Kidney (tissue), 14 donors: Measurements from ENCODE around the gene JMJD1C. TPM values are rescaled to one million over a fixed set of nuclear protein-coding genes. Genes with fewer than 3 reads are reported as not detected.

Experiments
- DNase-seq, 5 donors: peaks; one replicate each; pipeline ENCODE4 v3.0.0-alpha.2; 2013 to 2020
- FAIRE-seq: peaks from 2 replicates; lab custom pipeline; 2012; peaks lifted over from hg19 to GRCh38; lab: Jason Lieb, UNC
- H3K27ac ChIP-seq, 2 donors: one replicate each; pipeline ENCODE4 v1.7.0; 2013; ENCODE audit warnings: low read depth in 2 of 2, low read length in 2 of 2, inconsistent platforms in 1 of 2
- H3K27me3 ChIP-seq: one replicate; pipeline ENCODE4 v1.7.1; 2013; ENCODE audit warnings: low read length, inconsistent platforms; ENCODE audit not compliant: control insufficient read depth, insufficient read depth
- H3K36me3 ChIP-seq, 3 donors: one replicate each; pipeline versions ENCODE4 v1.7.0 to v1.7.1; 2013; ENCODE audit warnings: low read length in 3 of 3, control low read depth in 1 of 3, inconsistent platforms in 1 of 3; ENCODE audit not compliant: insufficient read depth in 3 of 3, control insufficient read depth in 2 of 3
- H3K4me1 ChIP-seq, 3 donors: one replicate each; pipeline versions ENCODE4 v1.7.0 to v1.7.1; 2013; ENCODE audit warnings: low read length in 3 of 3, inconsistent platforms in 1 of 3, low read depth in 1 of 3; ENCODE audit not compliant: control insufficient read depth in 2 of 3, insufficient read depth in 2 of 3
- H3K4me3 ChIP-seq, 3 donors: one replicate each; pipeline versions ENCODE4 v1.7.0 to v1.8.1; 2013; ENCODE audit warnings: low read length in 3 of 3, control low read depth in 1 of 3, inconsistent platforms in 1 of 3
- H3K9ac ChIP-seq, 3 donors: one replicate each; pipeline versions ENCODE4 v1.7.0 to v1.7.1; 2013; ENCODE audit warnings: low read length in 3 of 3, control low read depth in 1 of 3, inconsistent platforms in 1 of 3
- H3K9me3 ChIP-seq, 3 donors: one replicate each; pipeline versions ENCODE4 v1.7.0 to v1.7.1; 2013; ENCODE audit warnings: low read length in 3 of 3, control low read depth in 1 of 3, inconsistent platforms in 1 of 3; ENCODE audit not compliant: control insufficient read depth in 2 of 3, insufficient read depth in 1 of 3
- intact Hi-C: fragments of 100-400 bp; cut with DNase I; formaldehyde crosslinking; loops from one replicate; pipeline ENCODE4 v1.11.1; 2022
- polyA plus RNA-seq: library from polyadenylated mRNA; stranded (reverse); fragments of 350-450 nt; fragmentation: Illumina TruSeq; extraction: RNeasy Lipid Tissue Mini Kit (QIAGEN cat#74804); gene quantifications from one replicate; pipeline ENCODE4 v1.2.3, GENCODE V29; 2014; ENCODE audit warnings: low read depth, low replicate concordance; ENCODE audit not compliant: insufficient read depth
- total RNA-seq: library from RNA; stranded (reverse); fragmentation: NEBNext Ultra II Directional; extraction: Animal tissue kit (Norgen Biotek cat#: 25700); gene quantifications from one replicate; pipeline ENCODE4 v1.2.1, GENCODE V29; 2021
- TF ChIP-seq, protein P1 (sequence below): IDR thresholded peaks from 3 replicates; pipeline ENCODE4 v1.5.1; 2012; ENCODE audit warnings: mild to moderate bottlenecking, moderate library complexity, borderline replicate concordance; ENCODE audit not compliant: insufficient read depth; ENCODE audit errors: extremely low read depth
- donor health status: control.
- donor health status: control.
- donor health status: control.
- donor health status: control.
- donor health status: control.
- donor health status: DM: yes; HTN: yes; CAD: no.
- donor health status: Normal renal cell carcinoma (clear cell type).

Gene JMJD1C
- total and polyA plus RNA-seq, 2 donors from 2014 or later = 18.9 to 92.9 TPM

DNA sequence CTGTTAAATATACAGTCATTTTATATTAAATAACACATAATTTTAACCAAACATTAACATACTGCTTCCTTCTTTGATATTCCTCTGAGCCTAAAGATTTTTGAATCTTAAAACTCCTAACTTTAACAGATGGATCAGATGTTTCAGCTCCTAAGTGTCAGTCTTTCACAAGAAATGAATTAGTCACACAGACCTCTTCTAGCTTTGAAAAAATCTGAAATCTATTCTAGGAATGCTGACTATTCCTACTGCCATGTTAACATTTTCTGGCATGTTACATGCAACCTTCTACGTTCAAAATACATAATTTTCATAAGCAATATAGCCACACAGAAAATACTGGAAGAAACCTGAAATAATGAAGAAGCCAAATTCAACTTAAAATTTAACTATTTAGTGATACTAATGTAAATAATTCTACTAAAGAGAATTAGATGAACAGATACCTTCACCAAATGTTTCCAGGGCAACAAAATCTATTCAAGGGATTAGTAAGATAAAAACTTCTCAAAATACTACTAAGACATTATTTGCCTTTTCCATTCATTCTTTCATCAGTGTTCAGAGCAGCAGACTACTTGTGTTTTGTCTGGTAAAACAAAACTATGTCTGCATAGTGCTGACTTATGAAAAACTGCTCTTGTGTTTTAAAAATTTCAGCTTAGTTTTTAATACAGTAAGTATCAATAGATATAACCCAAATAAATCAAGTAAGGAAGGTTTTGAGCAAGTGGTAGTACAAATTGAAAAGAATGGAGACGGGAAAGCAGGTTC lies 9.2 kb downstream of the JMJD1C start:
- Histone ChIP-seq H3K27ac (no peak overlapping the region), H3K9ac (no peak overlapping the region), H3K9me3 (peaks cover 0 to 3% (median 0%) of the 10 kb centered on the region in 3 donors), H3K27me3 (no peaks in the 10 kb centered on the region), H3K36me3 (no peaks in the 10 kb centered on the region), H3K4me1 (no peaks in the 10 kb centered on the region), H3K4me3 (no peak overlapping the region)
- FAIRE-seq (no peak), DNase-seq (no peak)
- TF ChIP-seq, protein P1, sequence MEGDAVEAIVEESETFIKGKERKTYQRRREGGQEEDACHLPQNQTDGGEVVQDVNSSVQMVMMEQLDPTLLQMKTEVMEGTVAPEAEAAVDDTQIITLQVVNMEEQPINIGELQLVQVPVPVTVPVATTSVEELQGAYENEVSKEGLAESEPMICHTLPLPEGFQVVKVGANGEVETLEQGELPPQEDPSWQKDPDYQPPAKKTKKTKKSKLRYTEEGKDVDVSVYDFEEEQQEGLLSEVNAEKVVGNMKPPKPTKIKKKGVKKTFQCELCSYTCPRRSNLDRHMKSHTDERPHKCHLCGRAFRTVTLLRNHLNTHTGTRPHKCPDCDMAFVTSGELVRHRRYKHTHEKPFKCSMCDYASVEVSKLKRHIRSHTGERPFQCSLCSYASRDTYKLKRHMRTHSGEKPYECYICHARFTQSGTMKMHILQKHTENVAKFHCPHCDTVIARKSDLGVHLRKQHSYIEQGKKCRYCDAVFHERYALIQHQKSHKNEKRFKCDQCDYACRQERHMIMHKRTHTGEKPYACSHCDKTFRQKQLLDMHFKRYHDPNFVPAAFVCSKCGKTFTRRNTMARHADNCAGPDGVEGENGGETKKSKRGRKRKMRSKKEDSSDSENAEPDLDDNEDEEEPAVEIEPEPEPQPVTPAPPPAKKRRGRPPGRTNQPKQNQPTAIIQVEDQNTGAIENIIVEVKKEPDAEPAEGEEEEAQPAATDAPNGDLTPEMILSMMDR = no peak
- intact Hi-C loops = no loop called here

DNA sequence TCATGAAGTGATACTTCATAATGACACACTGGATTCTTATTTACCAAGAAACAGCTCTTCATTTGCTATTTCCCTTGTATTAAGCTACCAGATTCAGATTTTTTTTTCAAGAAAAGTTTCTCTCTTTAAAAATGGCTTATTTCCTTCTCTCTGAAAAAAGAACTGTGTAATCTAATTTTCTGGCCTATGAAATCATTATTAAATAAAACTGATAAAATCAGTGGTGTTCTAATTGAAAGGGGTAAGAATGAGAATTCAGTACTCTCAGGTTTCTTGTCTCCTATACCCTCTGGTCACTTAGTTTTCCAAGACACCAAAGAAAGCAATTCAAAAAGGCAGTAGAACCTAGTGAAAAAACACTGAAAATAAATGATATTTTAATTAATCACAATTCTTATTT lies 10.3 kb downstream of the JMJD1C start:
- intact Hi-C loops = no loop called here
- H3K27ac ChIP-seq = no peak overlapping the region
- H3K36me3 ChIP-seq = no peaks in the 10 kb centered on the region
- no peak for DNase-seq
- no peaks in the 10 kb centered on the region for H3K4me1 ChIP-seq
- H3K9ac ChIP-seq = no peak overlapping the region
- TF ChIP-seq, protein P1 = no peak
- H3K4me3 ChIP-seq = no peak overlapping the region
- H3K9me3 ChIP-seq = peaks cover 0 to 3% (median 0%) of the 10 kb centered on the region in 3 donors
- no peak for FAIRE-seq
- no peaks in the 10 kb centered on the region for H3K27me3 ChIP-seq

DNA sequence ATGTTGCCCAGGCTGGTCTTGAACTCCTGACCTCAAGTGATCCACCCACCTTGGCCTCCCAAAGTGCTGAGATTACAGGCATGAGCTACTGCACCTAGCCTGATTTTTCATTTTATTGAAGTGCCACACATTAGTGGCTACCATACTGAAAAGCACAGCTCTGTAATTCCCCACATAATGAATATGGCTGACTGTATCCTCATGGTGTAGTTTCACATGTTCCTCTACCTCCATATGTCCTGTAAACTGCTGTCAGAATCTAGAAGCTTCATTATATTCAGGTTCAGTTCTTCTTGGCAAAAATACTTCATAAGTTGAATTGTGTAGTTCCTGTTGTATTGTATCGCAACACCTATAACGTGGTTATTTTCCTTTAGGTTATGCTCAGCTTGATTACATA lies 11.1 kb downstream of the JMJD1C start:
- Histone ChIP-seq H3K4me1 (no peaks in the 10 kb centered on the region), H3K27me3 (no peaks in the 10 kb centered on the region), H3K9ac (no peak overlapping the region), H3K27ac (no peak overlapping the region), H3K36me3 (no peaks in the 10 kb centered on the region), H3K4me3 (no peak overlapping the region), H3K9me3 (peaks cover 0 to 3% (median 0%) of the 10 kb centered on the region in 3 donors)
- no peak for DNase-seq
- TF ChIP-seq, protein P1 = no peak
- no peak for FAIRE-seq
- intact Hi-C loops = no loop called here
